ENCODE measurements around the gene CDK6.

CDK6 gene

GRCh38 chr7:92598310-92598981 is 237.9 kb downstream of the CDK6 start:
- no peaks in the 10 kb centered on the region for H3K9me3 Mint-ChIP-seq
- ATAC-seq (ENCODE audit: low read depth), result no peak
- H3K4me3 Mint-ChIP-seq, result no peak overlapping the region
- no peaks in the 10 kb centered on the region for H3K27me3 Mint-ChIP-seq
- no peak overlapping the region for H3K27ac Mint-ChIP-seq
- DNase-seq (ENCODE audit: low spot score in 2 of 2), result no peak
- H3K36me3 Mint-ChIP-seq, result no peaks in the 10 kb centered on the region
- no peaks in the 10 kb centered on the region for H3K4me1 Mint-ChIP-seq

DNA sequence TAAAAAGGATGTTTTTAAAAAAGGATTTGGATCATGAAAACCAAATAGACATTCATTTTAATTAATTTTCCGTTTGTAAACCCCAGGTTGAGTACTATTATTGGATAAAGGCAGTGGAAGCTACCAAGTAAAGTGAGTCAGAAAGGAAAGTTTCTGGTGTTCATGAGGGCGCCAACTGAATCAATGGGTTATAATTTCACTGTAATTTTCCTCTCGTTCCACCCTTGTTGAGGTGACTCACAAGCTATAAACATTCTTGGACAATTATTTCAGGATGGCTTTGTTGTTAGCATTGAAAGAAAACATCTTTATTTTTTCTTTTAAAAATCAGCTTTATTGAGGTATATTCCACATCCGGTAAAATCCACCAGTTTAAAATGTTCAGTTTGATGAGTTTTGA is 241.1 kb downstream of the CDK6 start:
- Mint-ChIP-seq H3K36me3 (no peaks in the 10 kb centered on the region), H3K9me3 (no peaks in the 10 kb centered on the region), H3K4me1 (no peaks in the 10 kb centered on the region), H3K4me3 (no peak overlapping the region), H3K27ac (no peak overlapping the region), H3K27me3 (no peaks in the 10 kb centered on the region)
- no peak for ATAC-seq (ENCODE audit: low read depth)
- DNase-seq (ENCODE audit: low spot score in 2 of 2), result no peak

DNA sequence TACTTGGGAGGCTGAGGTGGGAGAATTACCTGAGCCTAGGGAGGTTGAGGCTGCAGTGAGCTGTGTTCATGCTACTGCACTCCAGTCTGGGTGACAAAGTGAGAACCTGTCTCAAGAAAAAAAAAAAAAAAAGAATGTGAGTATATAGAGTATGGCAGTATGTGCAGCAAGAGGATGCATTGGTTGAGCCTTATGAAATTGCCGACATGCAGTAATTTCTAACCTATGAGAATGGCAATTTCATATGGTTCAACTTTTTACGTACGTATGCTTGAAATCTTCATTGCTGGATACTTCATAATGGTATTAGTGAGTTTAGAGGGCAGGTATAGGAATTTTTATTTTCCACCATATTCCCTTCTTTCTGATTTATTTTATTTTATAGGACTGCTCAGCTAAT is 241.6 kb downstream of the CDK6 start:
- H3K36me3 Mint-ChIP-seq, result no peaks in the 10 kb centered on the region
- H3K4me1 Mint-ChIP-seq, result no peaks in the 10 kb centered on the region
- no peak overlapping the region for H3K4me3 Mint-ChIP-seq
- DNase-seq (ENCODE audit: low spot score in 2 of 2) (no peak), ATAC-seq (ENCODE audit: low read depth) (no peak)
- H3K27ac Mint-ChIP-seq, result no peak overlapping the region
- no peaks in the 10 kb centered on the region for H3K9me3 Mint-ChIP-seq
- no peaks in the 10 kb centered on the region for H3K27me3 Mint-ChIP-seq

- Mint-ChIP-seq H3K4me3 (peak overlapping the region; percentile 93), H3K27me3 (no peaks in the 10 kb centered on the region)
These were observed 245.6 kb downstream of the CDK6 start for GRCh38 chr7:92590711-92591310.

GRCh38 chr7:92589056-92589455 is 247.3 kb downstream of the CDK6 start:
- peak overlapping the region; percentile 95 for H3K27ac Mint-ChIP-seq
- H3K36me3 Mint-ChIP-seq, result peaks cover 4% of the 10 kb centered on the region
- no peak for DNase-seq (ENCODE audit: low spot score in 2 of 2)
- H3K9me3 Mint-ChIP-seq, result no peaks in the 10 kb centered on the region
- ATAC-seq (ENCODE audit: low read depth), result no peak
- H3K4me3 Mint-ChIP-seq, result peak overlapping the region; percentile 93
- H3K27me3 Mint-ChIP-seq, result no peaks in the 10 kb centered on the region
- peaks cover 30% of the 10 kb centered on the region for H3K4me1 Mint-ChIP-seq

More at GRCh38 chr7:92590711-92591310, 245.6 kb downstream of the CDK6 start:
- Mint-ChIP-seq H3K4me1 (peaks cover 26% of the 10 kb centered on the region), H3K36me3 (peaks cover 3% of the 10 kb centered on the region), H3K9me3 (no peaks in the 10 kb centered on the region), H3K27ac (no peak overlapping the region)
- no peak for DNase-seq (ENCODE audit: low spot score in 2 of 2)
- no peak for ATAC-seq (ENCODE audit: low read depth)

GRCh38 chr7:92588561-92588960 is 247.8 kb downstream of the CDK6 start:
- Mint-ChIP-seq H3K4me1 (peaks cover 30% of the 10 kb centered on the region), H3K27me3 (no peaks in the 10 kb centered on the region), H3K9me3 (no peaks in the 10 kb centered on the region), H3K4me3 (peak overlapping the region; percentile 16), H3K36me3 (peaks cover 4% of the 10 kb centered on the region), H3K27ac (peak overlapping the region; percentile 6)
- no peak for DNase-seq (ENCODE audit: low spot score in 2 of 2)
- no peak for ATAC-seq (ENCODE audit: low read depth)

DNA sequence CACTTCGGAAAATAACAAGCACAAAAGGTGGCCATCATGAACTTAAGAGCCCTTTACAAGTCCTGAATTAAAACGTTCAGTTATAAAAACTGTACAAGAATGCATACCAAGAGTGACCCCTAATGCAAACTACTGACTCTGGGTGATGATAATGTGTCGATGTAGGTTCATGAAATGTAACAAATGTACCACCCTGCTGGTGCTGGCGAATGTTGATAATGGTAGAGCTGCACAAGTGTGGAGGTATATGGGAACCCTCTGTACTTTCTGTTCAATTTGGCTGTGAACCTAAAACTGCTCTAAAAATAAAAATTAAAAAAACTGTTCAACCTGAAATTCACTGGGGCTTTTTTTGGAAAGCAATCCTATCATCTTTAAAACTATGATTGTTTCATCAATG is 249.5 kb downstream of the CDK6 start:
- Mint-ChIP-seq H3K27me3 (no peaks in the 10 kb centered on the region), H3K9me3 (peaks cover 2% of the 10 kb centered on the region), H3K4me1 (peaks cover 32% of the 10 kb centered on the region), H3K4me3 (peak overlapping the region; percentile 8), H3K27ac (peak overlapping the region; percentile 2), H3K36me3 (peaks cover 8% of the 10 kb centered on the region)
- ATAC-seq (ENCODE audit: low read depth), result no peak
- no peak for DNase-seq (ENCODE audit: low spot score in 2 of 2)

DNA sequence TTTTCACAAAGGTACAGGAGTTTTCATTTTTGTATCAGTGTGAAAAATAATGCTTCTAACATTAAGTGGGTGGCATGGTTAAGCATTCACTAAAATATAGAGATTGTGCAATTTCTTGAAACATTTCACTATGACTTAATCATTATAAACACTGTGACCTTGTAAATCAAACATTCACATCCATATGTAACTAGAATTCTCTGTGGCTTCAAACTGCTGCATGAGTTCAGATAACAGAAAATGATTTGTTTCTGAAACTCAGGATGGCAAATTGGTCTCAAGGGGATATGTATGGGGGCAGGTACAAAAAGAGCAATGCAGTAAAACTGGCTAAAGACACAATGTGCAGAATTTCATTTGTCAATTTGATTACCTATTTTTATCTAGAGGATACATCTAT is 250.0 kb downstream of the CDK6 start:
- DNase-seq (ENCODE audit: low spot score in 2 of 2) (no peak), ATAC-seq (ENCODE audit: low read depth) (no peak)
- H3K4me1 Mint-ChIP-seq, result peaks cover 32% of the 10 kb centered on the region
- H3K27ac Mint-ChIP-seq, result peak overlapping the region; percentile 2
- H3K9me3 Mint-ChIP-seq, result peaks cover 2% of the 10 kb centered on the region
- H3K4me3 Mint-ChIP-seq, result no peak overlapping the region
- no peaks in the 10 kb centered on the region for H3K27me3 Mint-ChIP-seq
- peaks cover 9% of the 10 kb centered on the region for H3K36me3 Mint-ChIP-seq

DNA sequence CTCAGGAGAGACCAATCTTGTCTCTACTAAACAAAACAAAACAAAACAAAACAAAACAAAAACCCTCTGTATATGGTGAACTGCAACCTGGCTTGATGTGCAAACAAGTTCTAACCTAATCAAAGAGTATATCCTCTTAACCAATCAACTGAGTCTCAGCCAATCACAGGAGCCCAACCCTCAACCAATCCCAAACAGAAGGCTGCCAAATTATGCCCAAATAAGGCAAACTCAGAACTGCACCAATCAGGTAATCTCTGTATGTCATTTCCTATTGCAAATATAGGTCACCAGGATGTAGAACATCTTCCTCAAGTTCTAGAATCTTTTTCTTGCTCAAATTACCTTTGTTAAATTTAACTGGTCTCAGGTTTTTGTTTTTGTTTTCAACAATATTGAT is 251.4 kb downstream of the CDK6 start:
- no peak overlapping the region for H3K4me3 Mint-ChIP-seq
- DNase-seq (ENCODE audit: low spot score in 2 of 2) (no peak), ATAC-seq (ENCODE audit: low read depth) (no peak)
- peaks cover 2% of the 10 kb centered on the region for H3K9me3 Mint-ChIP-seq
- no peaks in the 10 kb centered on the region for H3K27me3 Mint-ChIP-seq
- H3K27ac Mint-ChIP-seq, result peak overlapping the region; percentile 38
- H3K4me1 Mint-ChIP-seq, result peaks cover 32% of the 10 kb centered on the region
- peaks cover 14% of the 10 kb centered on the region for H3K36me3 Mint-ChIP-seq

GRCh38 chr7:92582948-92583347 is 253.4 kb downstream of the CDK6 start:
- Mint-ChIP-seq H3K27ac (no peak overlapping the region), H3K4me1 (peaks cover 18% of the 10 kb centered on the region), H3K4me3 (no peak overlapping the region), H3K36me3 (peaks cover 20% of the 10 kb centered on the region), H3K9me3 (peaks cover 2% of the 10 kb centered on the region), H3K27me3 (no peaks in the 10 kb centered on the region)
- ATAC-seq (ENCODE audit: low read depth) (no peak), DNase-seq (ENCODE audit: low spot score in 2 of 2) (no peak)

- no peak for DNase-seq (ENCODE audit: low spot score in 2 of 2)
- Mint-ChIP-seq H3K27ac (no peak overlapping the region), H3K36me3 (peaks cover 28% of the 10 kb centered on the region)
These were observed 260.1 kb downstream of the CDK6 start for GRCh38 chr7:92576296-92576695.

DNA sequence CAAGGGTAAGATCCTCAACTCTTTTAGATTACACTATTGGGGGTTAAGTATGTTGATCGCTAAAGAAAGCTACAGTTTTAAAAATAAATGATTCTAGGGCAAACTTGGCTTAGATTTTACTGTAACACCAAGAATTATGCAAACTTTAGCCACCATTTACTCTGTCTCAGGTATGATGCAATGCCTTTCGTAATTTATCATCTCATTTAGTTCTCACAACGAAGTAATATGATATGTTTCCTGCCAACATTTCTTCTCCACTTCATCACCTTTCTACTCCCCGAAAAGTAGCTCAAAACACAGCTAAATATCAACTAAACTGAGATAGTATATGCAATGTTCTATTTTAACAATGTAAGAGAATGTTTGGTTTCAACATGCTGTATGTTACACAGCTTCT is 267.2 kb downstream of the CDK6 start:
- peaks cover 27% of the 10 kb centered on the region for H3K36me3 Mint-ChIP-seq
- no peaks in the 10 kb centered on the region for H3K27me3 Mint-ChIP-seq
- H3K4me3 Mint-ChIP-seq, result no peak overlapping the region
- H3K27ac Mint-ChIP-seq, result no peak overlapping the region
- ATAC-seq (ENCODE audit: low read depth), result no peak
- H3K9me3 Mint-ChIP-seq, result peaks cover under 1% of the 10 kb centered on the region
- H3K4me1 Mint-ChIP-seq, result peaks cover 3% of the 10 kb centered on the region
- no peak for DNase-seq (ENCODE audit: low spot score in 2 of 2)

More at GRCh38 chr7:92576296-92576695, 260.1 kb downstream of the CDK6 start:
- peaks cover 2% of the 10 kb centered on the region for H3K9me3 Mint-ChIP-seq
- peaks cover 3% of the 10 kb centered on the region for H3K4me1 Mint-ChIP-seq
- ATAC-seq (ENCODE audit: low read depth), result no peak
- H3K27me3 Mint-ChIP-seq, result no peaks in the 10 kb centered on the region
- H3K4me3 Mint-ChIP-seq, result no peak overlapping the region

GRCh38 chr7:92567460-92567859 is 268.9 kb downstream of the CDK6 start:
- Mint-ChIP-seq H3K4me1 (peaks cover 2% of the 10 kb centered on the region), H3K27ac (no peak overlapping the region), H3K4me3 (no peak overlapping the region), H3K9me3 (no peaks in the 10 kb centered on the region), H3K36me3 (peaks cover 29% of the 10 kb centered on the region), H3K27me3 (no peaks in the 10 kb centered on the region)
- ATAC-seq (ENCODE audit: low read depth), result no peak
- DNase-seq (ENCODE audit: low spot score in 2 of 2), result no peak

- no peaks in the 10 kb centered on the region for H3K9me3 Mint-ChIP-seq
- DNase-seq (ENCODE audit: low spot score in 2 of 2) (no peak), ATAC-seq (ENCODE audit: low read depth) (no peak)
- H3K4me3 Mint-ChIP-seq, result no peak overlapping the region
- no peaks in the 10 kb centered on the region for H3K4me1 Mint-ChIP-seq
- peak overlapping the region; percentile 67 for H3K27ac Mint-ChIP-seq
- H3K36me3 Mint-ChIP-seq, result peaks cover 28% of the 10 kb centered on the region
- H3K27me3 Mint-ChIP-seq, result no peaks in the 10 kb centered on the region
These were observed 273.0 kb downstream of the CDK6 start for GRCh38 chr7:92563345-92563744.

- ATAC-seq (ENCODE audit: low read depth), result no peak
- Mint-ChIP-seq H3K9me3 (no peaks in the 10 kb centered on the region), H3K4me3 (no peak overlapping the region), H3K27me3 (no peaks in the 10 kb centered on the region), H3K36me3 (peaks cover 25% of the 10 kb centered on the region), H3K4me1 (no peaks in the 10 kb centered on the region), H3K27ac (no peak overlapping the region)
- no peak for DNase-seq (ENCODE audit: low spot score in 2 of 2)
These were observed 275.8 kb downstream of the CDK6 start for GRCh38 chr7:92560602-92561001.

All from memory B cell (primary cell).